Right renal pelvis (tissue), 4 donors: ENCODE measurements around the gene CBFB. TPM values are rescaled to one million over a fixed set of nuclear protein-coding genes. Genes with fewer than 3 reads are reported as not detected.

ENCODE experiments used
- DNase-seq, 4 donors: peaks; one replicate each; pipeline ENCODE4 v3.0.0-alpha.2; 2013; ENCODE audit warnings: low read depth in 4 of 4, low spot score in 3 of 4, missing footprints in 1 of 4
- polyA plus RNA-seq, 4 donors: library from polyadenylated mRNA; unstranded; fragments of 120-200 nt; gene quantifications; one replicate each; pipeline ENCODE4 v1.2.1, GENCODE V29; 2013; ENCODE audit not compliant: insufficient read length in 4 of 4

Gene CBFB
- polyA plus RNA-seq, 4 donors: 62.5 to 74.1 (median 66.5) TPM

- DNase-seq: no peak
Observed at GRCh38 chr16:67088551-67088950, 59.6 kb downstream of the CBFB start.

- DNase-seq: no peak
Observed at GRCh38 chr16:67089101-67089500, 60.2 kb downstream of the CBFB start.

- DNase-seq: no peak
Observed at GRCh38 chr16:67091906-67092566, 63.1 kb downstream of the CBFB start.

- no peak for DNase-seq
Observed at GRCh38 chr16:67093098-67093726, 64.3 kb downstream of the CBFB start.

- no peak for DNase-seq
Observed at GRCh38 chr16:67098599-67098998, 69.7 kb downstream of the CBFB start.

- no peak for DNase-seq
Observed at GRCh38 chr16:67100569-67101310, 71.8 kb downstream of the CBFB start.

GRCh38 chr16:67101311-67102082 lies 72.5 kb downstream of the CBFB start:
- no peak for DNase-seq

- no peak for DNase-seq
Observed at GRCh38 chr16:67104061-67104460, 75.1 kb downstream of the CBFB start.

- DNase-seq: no peak
Observed at GRCh38 chr16:67104845-67105244, 75.9 kb downstream of the CBFB start.

- no peak for DNase-seq
Observed at GRCh38 chr16:67105246-67105645, 76.3 kb downstream of the CBFB start.

- no peak for DNase-seq
Observed at GRCh38 chr16:67105881-67106280, 76.9 kb downstream of the CBFB start.

GRCh38 chr16:67108489-67108888 lies 79.5 kb downstream of the CBFB start:
- DNase-seq: no peak

- no peak for DNase-seq
Observed at GRCh38 chr16:67108931-67109406, 80.0 kb downstream of the CBFB start.

- DNase-seq: peak; percentile 85 to 95 (median 88)
Observed at GRCh38 chr16:67109407-67110135, 80.6 kb downstream of the CBFB start, which contains the start of gene PHAF1. Gene PHAF1, plus strand, starts transcription at chr16:67109941. Its CDS starts 235 bp downstream, at chr16:67110176.

GRCh38 chr16:67111951-67112444 lies 83.0 kb downstream of the CBFB start:
- no peak for DNase-seq

GRCh38 chr16:67112591-67113399 lies 83.8 kb downstream of the CBFB start:
- no peak for DNase-seq

GRCh38 chr16:67114793-67115192 lies 85.8 kb downstream of the CBFB start:
- no peak for DNase-seq

- no peak for DNase-seq
Observed at GRCh38 chr16:67115639-67116038, 86.7 kb downstream of the CBFB start.
